OCI-LY3 (cell line): ENCODE measurements around the gene PRRG2.

Source experiments
- H2AFZ ChIP-seq: fragments of 200-600, 300-600 bp; shearing (Covaris generic); 2 replicates; pipeline ENCODE4 v1.6.0; 2014; ENCODE audit warnings: antibody characterized with exemption, low read depth, low read length
- H3K27ac ChIP-seq: fragments of 200-600, 300-600 bp; sonication (generic); 2 replicates; pipeline ENCODE4 v1.5.1; 2014; ENCODE audit warnings: mild to moderate bottlenecking, low read length, moderate library complexity, mixed read lengths
- H3K27me3 ChIP-seq: fragments of 200-600, 300-600 bp; sonication (generic); 2 replicates; pipeline ENCODE4 v1.6.1; 2014; ENCODE audit warnings: low read depth, low read length, mixed read lengths
- H3K36me3 ChIP-seq: fragments of 200-600, 300-600 bp; sonication (generic); replicated peaks from 2 replicates; pipeline ENCODE3; 2014; ENCODE audit warnings: low read depth, low read length, mixed read lengths
- H3K4me1 ChIP-seq: fragments of 300-600, 200-600 bp; sonication (generic); 2 replicates; pipeline ENCODE4 v1.6.1; 2014; ENCODE audit warnings: low read length, mixed read lengths
- H3K4me2 ChIP-seq: fragments of 200-600, 300-600 bp; sonication (generic); 2 replicates; pipeline ENCODE4 v1.6.1; 2014; ENCODE audit warnings: low read length, mixed read lengths
- H3K4me3 ChIP-seq: fragments of 300-600, 200-600 bp; sonication (generic); 2 replicates; pipeline ENCODE4 v1.5.1; 2014; ENCODE audit warnings: antibody characterized with exemption, mild to moderate bottlenecking, low read length, moderate library complexity
- H3K79me2 ChIP-seq: fragments of 300-600, 200-600 bp; shearing (Covaris generic); 2 replicates; pipeline ENCODE4 v1.6.1; 2014; ENCODE audit warnings: mild to moderate bottlenecking, low read length, mixed read lengths
- H3K9ac ChIP-seq: fragments of 300-600, 200-600 bp; shearing (Covaris generic); 2 replicates; pipeline ENCODE4 v1.6.0; 2014; ENCODE audit warnings: mild to moderate bottlenecking, low read length, moderate library complexity
- H3K9me3 ChIP-seq: fragments of 200-600, 300-600 bp; shearing (Covaris generic); 2 replicates; pipeline ENCODE4 v1.6.1; 2014; ENCODE audit warnings: low read length, mixed read lengths; ENCODE audit not compliant: insufficient read depth
- H4K20me1 ChIP-seq: fragments of 200-600, 300-600 bp; sonication (generic); 2 replicates; pipeline ENCODE4 v1.6.1; 2016; ENCODE audit warnings: low read length, mixed read lengths; ENCODE audit not compliant: insufficient read depth
- EZH2phosphoT487 ChIP-seq: fragments of 200-600 bp; shearing (Covaris generic); IDR thresholded peaks from 2 replicates; pipeline ENCODE4 v1.6.1; 2018; ENCODE audit warnings: antibody characterized with exemption, mixed run types, low read depth
- TF ChIP-seq, protein P1 (sequence below): fragments of 200-600, 300-600 bp; sonication (generic); IDR thresholded peaks from 2 replicates; pipeline ENCODE4 v1.5.1; 2014; ENCODE audit warnings: antibody characterized with exemption, low read length, low read depth

Gene PRRG2

DNA sequence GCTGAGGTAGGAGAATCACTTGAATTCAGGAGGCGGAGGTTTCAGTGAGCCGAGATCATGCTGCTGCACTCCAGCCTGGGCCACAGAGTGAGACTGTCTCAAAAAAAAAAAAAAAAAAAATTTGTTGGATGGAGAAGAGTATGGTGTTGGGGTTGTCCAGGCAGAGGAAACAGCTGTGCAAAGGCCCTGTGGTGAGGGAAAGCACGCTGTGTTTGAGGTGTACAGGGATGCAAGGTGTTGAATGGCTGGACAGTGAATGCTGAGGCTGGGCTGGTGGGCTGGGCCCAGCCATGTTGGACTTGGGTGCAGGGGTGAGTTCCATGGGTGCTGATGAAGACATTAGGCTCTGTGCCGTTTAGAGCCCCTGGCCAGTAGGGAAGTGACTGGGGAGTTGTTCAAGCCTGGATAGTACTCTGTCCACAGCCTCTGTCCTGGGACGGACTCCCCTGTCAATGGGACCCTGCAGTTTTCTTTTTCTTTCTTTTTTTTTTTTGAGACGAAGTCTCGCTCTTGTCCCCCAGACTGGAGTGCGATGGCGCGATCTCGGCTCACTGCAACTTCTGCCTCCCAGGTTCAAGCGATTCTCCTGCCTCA is 28.5 kb downstream of the PRRG2 start:
- Histone ChIP-seq H3K79me2 (peaks cover 76% of the 10 kb centered on the region), H3K36me3 (peaks cover 42% of the 10 kb centered on the region)

DNA sequence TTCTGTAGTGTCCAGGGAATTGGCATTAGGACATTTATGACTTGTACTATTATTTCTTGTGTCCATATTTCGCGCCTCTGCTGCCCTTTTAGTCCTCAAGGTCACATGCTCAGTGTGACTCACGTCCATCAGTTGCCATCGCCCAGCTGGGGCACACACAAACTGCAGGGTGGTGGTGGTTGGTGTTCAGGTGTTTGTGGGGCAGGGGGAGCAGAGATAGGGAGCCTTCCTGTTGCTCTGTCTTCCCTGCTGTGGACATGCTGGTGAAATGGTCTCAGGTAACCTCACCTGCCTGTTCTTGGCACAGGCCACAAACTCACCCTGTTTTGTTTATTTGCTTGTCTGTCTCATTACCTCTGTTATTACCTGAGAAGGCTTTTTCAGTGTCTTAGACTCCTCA is 32.3 kb downstream of the PRRG2 start:
- H3K79me2 ChIP-seq, result peaks cover 47% of the 10 kb centered on the region
- no peak overlapping the region for H3K9ac ChIP-seq
- H3K36me3 ChIP-seq, result peaks cover 51% of the 10 kb centered on the region
- no peaks in the 10 kb centered on the region for H3K4me1 ChIP-seq
- H2AFZ ChIP-seq, result no peak overlapping the region
- no peak overlapping the region for H3K27ac ChIP-seq
- H3K4me2 ChIP-seq, result no peak overlapping the region
- no peaks in the 10 kb centered on the region for H3K9me3 ChIP-seq
- H4K20me1 ChIP-seq, result peaks cover 11% of the 10 kb centered on the region; the same call in 1 of the 2 replicates
- no peaks in the 10 kb centered on the region for H3K27me3 ChIP-seq
- H3K4me3 ChIP-seq, result no peak overlapping the region
- TF ChIP-seq, protein P1, sequence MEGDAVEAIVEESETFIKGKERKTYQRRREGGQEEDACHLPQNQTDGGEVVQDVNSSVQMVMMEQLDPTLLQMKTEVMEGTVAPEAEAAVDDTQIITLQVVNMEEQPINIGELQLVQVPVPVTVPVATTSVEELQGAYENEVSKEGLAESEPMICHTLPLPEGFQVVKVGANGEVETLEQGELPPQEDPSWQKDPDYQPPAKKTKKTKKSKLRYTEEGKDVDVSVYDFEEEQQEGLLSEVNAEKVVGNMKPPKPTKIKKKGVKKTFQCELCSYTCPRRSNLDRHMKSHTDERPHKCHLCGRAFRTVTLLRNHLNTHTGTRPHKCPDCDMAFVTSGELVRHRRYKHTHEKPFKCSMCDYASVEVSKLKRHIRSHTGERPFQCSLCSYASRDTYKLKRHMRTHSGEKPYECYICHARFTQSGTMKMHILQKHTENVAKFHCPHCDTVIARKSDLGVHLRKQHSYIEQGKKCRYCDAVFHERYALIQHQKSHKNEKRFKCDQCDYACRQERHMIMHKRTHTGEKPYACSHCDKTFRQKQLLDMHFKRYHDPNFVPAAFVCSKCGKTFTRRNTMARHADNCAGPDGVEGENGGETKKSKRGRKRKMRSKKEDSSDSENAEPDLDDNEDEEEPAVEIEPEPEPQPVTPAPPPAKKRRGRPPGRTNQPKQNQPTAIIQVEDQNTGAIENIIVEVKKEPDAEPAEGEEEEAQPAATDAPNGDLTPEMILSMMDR, result no peak
- no peak for TF ChIP-seq EZH2phosphoT487

More for the DNA sequence above, 28.5 kb downstream of the PRRG2 start:
- Histone ChIP-seq H3K9me3 (no peaks in the 10 kb centered on the region), H3K4me2 (no peak overlapping the region), H3K27me3 (no peaks in the 10 kb centered on the region), H3K9ac (no peak overlapping the region), H3K4me1 (no peaks in the 10 kb centered on the region), H3K4me3 (no peak overlapping the region), H2AFZ (no peak overlapping the region), H3K27ac (no peak overlapping the region), H4K20me1 (peaks cover 19% of the 10 kb centered on the region)
- TF ChIP-seq, protein P1, result no peak
- no peak for TF ChIP-seq EZH2phosphoT487

DNA sequence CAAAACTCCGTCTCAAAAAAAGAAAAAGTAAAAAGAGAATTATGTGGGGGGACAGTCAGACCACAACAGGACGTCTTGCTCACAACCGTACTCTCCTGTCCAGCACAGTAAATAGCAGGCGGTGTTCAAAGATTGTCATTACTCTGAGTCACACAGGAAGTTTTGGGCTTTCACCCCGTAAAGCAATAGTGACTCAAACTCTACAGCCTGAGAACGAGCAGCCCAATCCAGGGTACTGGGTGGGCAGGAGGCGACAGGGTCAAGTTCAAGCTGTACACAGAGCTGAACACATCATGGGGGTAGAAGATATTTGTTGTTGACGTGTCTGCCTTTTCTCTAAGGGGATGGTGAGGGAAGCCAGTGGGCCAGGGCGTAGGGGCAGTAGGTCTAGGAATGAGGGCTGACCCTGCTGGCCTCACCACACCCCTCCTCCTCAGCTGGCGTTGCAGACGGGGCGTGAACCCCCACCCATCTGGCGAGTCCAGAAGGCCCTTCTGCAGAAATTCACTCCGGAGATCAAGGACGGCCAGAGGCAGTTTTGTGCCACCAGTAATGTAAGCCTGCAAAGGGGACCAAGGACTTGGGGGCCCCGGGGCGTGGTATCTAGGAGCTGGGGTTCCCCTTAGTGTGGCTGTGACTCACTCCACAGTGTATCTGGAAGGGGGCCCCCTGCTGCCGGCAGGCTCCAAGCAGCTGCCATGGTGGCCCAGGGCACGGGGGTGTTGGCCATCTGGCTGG is 33.1 kb downstream of the PRRG2 start:
- Histone ChIP-seq H3K9me3 (no peaks in the 10 kb centered on the region), H3K27me3 (no peaks in the 10 kb centered on the region), H2AFZ (no peak overlapping the region), H3K27ac (no peak overlapping the region), H4K20me1 (peaks cover 7% of the 10 kb centered on the region; the same call in 1 of the 2 replicates), H3K36me3 (peaks cover 49% of the 10 kb centered on the region), H3K9ac (no peak overlapping the region), H3K4me3 (no peak overlapping the region), H3K4me2 (no peak overlapping the region), H3K79me2 (peaks cover 38% of the 10 kb centered on the region), H3K4me1 (no peaks in the 10 kb centered on the region)
- TF ChIP-seq EZH2phosphoT487, result no peak
- TF ChIP-seq, protein P1, result no peak

DNA sequence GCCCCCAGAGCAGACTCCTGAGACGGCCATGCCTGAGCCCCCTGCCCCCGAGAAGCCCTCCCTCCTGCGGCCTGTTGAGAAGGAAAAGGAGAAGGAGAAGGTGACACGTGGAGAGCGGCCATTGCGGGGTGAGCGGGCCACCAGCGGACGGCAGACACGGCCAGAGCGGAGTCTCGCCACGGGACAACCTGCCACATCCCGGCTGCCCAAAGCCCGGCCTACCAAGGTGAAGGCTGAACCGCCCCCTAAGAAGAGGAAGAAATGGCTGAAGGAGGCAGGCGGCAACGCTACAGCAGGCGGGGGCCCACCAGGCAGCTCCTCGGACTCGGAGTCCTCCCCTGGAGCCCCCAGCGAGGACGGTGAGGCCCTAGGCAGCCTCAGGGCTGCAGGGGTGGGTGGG is 34.7 kb downstream of the PRRG2 start:
- no peaks in the 10 kb centered on the region for H3K27me3 ChIP-seq
- no peak overlapping the region for H2AFZ ChIP-seq
- no peak overlapping the region for H3K27ac ChIP-seq
- no peaks in the 10 kb centered on the region for H3K4me1 ChIP-seq
- H3K36me3 ChIP-seq, result peaks cover 48% of the 10 kb centered on the region
- no peak overlapping the region for H3K4me2 ChIP-seq
- H3K9me3 ChIP-seq, result no peaks in the 10 kb centered on the region
- H3K4me3 ChIP-seq, result no peak overlapping the region
- H3K9ac ChIP-seq, result no peak overlapping the region
- peaks cover 7% of the 10 kb centered on the region; the same call in 1 of the 2 replicates for H4K20me1 ChIP-seq
- TF ChIP-seq EZH2phosphoT487, result no peak
- TF ChIP-seq, protein P1, result no peak
- H3K79me2 ChIP-seq, result peaks cover 25% of the 10 kb centered on the region
